KOPT-K1 (cell line): ENCODE measurements around the gene C7orf33.
"Not testable (repeated sequence)": the region's sequence is repeated elsewhere in the genome, so short reads cannot be mapped to it uniquely, and the experiment has no call there.

Source experiments
- H3K27ac ChIP-seq: fragments of 200-600 bp; sonication (generic); 2 replicates; pipeline ENCODE4 v1.5.1; 2016; ENCODE audit warnings: antibody characterized with exemption, mild to moderate bottlenecking, low read depth, low read length; ENCODE audit not compliant: poor library complexity, severe bottlenecking
- H3K36me3 ChIP-seq: fragments of 200-600 bp; sonication (generic); 2 replicates; pipeline ENCODE4 v1.5.1; 2017; ENCODE audit warnings: antibody characterized with exemption, mild to moderate bottlenecking, low read length, moderate library complexity; ENCODE audit not compliant: insufficient read depth
- H3K9me3 ChIP-seq: fragments of 200-600 bp; sonication (generic); 2 replicates; pipeline ENCODE4 v1.5.1; 2017; ENCODE audit warnings: antibody characterized with exemption, low read length, mild to moderate bottlenecking; ENCODE audit not compliant: insufficient read depth, poor library complexity, severe bottlenecking

C7orf33 gene

DNA sequence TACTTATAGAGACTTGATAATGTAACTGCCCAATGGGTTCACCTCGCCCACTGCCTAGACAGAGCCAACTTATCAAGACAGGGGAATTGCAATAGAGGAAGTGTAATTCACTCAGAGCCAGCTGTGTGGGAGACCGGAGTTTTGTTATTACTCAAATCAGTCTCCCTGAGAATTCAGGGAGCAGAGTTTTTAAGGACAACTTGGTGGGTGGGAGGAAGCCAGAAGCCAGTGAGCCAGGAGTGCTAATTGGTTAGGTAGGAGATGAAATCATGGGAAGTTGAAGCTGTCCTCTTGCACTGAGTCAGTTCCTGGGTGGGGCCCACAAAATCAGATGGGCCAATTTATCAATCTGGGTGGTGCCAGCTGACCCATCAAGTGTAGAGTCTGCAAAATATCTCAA, 20.1 kb upstream of the C7orf33 start:
- no peaks in the 10 kb centered on the region for H3K36me3 ChIP-seq
- H3K27ac ChIP-seq: no peak overlapping the region
- no peaks in the 10 kb centered on the region for H3K9me3 ChIP-seq

DNA sequence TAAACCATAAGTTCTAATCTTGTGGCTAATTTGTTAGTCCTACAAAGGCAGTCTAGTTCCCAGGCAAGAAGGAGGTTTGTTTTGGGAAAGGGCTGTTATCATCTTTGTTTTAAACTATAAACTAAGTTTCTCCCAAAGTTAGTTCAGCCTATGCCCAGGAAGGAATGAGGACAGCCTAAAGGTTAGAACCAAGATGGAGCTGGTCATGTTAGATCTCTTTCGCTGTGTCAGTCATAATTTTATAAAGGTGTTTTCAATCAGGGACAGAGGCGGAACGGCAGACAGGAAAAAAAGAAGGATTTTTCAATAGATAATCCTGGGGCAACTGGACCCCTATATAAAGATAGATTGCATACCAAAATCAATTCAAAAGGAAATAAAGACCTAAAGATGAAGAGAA, 19.6 kb upstream of the C7orf33 start:
- not testable (repeated sequence) for H3K27ac ChIP-seq, H3K36me3 ChIP-seq, H3K9me3 ChIP-seq

DNA sequence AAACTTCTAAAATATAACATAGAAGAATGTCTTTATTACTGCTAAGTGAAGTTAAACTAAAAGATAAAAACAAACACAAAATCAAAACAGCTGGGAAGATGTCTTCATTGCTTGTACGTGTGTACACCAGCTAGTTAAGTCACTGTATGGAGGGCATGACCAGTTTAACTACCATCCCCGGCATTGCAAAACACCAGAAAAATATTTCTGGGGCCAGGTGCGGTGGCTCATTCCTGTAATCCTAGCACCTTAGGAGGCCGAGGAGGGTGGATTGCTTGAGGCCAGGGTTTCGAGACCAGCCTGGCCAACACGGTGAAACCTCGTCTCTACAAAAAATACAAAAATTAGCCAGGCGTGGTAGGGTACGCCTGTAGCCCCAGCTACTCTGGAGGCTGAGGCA, 19.2 kb upstream of the C7orf33 start:
- no peaks in the 10 kb centered on the region for H3K36me3 ChIP-seq
- no peak overlapping the region for H3K27ac ChIP-seq
- no peaks in the 10 kb centered on the region for H3K9me3 ChIP-seq

GRCh38 chr7:148572067-148572522, 18.5 kb upstream of the C7orf33 start:
- Histone ChIP-seq H3K27ac (no peak overlapping the region), H3K36me3 (no peaks in the 10 kb centered on the region), H3K9me3 (no peaks in the 10 kb centered on the region)

DNA sequence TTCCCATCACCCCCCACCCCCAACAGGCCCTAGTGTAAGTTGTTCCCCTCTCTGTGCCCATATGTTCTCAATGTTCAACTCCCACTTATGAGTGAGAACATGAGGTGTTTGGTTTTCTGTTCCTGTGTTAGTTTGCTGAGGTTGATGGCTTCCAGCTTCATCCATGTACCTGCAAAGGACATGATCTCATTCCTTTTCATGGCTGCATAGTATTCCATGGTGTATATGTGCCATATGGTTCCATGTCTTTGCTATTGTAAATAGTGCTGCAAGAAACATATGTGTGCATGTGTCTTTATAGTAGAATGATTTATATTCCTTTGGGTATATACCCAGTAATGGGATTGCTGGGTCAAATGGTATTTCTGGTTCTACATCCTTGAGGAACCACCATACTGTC, 17.0 kb upstream of the C7orf33 start:
- not testable (repeated sequence) for H3K27ac ChIP-seq, H3K9me3 ChIP-seq, H3K36me3 ChIP-seq

DNA sequence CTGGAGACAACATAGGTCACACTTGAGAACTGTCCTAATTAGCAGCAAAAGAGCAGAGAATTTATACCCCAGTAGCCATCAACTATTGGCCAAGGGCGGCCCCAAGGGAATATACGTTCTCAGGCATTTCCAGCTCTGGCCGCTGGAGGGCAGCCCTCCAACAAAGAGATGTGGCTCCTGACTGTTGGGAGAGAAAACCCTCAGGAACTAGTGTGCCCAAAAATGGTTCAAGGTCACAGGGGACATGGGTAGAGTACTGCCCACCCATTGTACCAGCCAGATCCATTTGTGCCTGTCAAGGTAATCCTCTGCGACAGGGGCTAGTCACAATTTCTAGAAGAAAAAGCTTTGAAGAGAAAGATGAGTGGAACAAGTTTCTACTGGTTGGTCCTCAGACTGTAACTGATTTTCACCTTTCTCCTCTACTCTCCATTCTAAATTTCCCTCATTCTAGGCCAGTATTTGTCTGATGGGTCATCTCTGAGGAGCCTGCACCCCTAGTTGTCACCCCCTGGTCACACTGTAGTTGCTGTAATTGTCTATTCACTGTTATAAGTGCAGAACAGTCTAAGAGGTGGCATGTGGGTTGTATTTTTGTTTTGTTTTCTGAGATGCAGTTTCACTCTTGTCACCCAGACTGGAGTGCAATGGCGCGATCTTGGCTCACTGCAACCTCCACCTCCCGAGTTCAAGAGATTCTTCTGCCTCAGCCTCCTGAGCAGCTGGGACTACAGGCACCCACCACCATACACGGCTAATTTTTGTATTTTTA, 14.7 kb upstream of the C7orf33 start:
- H3K36me3 ChIP-seq: no peaks in the 10 kb centered on the region
- no peak overlapping the region for H3K27ac ChIP-seq
- H3K9me3 ChIP-seq: no peaks in the 10 kb centered on the region

- Histone ChIP-seq H3K36me3 (no peaks in the 10 kb centered on the region), H3K9me3 (no peaks in the 10 kb centered on the region), H3K27ac (no peak overlapping the region)
Observed at GRCh38 chr7:148579366-148579765, 11.2 kb upstream of the C7orf33 start.

DNA sequence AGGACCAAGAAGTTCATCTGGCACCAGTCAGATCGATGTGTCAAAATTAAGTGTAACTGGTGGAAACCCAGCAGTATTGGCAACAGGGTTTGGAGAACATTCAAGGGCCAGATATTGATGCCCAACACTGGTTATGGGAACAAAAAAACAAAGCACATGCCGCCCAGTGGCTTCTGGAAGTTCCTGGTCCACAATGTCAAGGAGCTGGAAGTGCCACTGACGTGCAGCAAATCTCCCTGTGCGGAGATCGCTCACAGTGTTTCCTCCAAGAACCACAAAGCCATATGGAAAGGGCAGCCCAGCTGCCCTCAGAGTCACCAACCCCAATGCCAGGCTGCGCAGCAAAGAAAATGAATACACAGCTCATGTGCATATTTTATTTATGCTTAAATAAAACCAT, 10.1 kb upstream of the C7orf33 start:
- Histone ChIP-seq H3K9me3 (no peaks in the 10 kb centered on the region), H3K36me3 (no peaks in the 10 kb centered on the region), H3K27ac (no peak overlapping the region)

- Histone ChIP-seq H3K9me3 (no peaks in the 10 kb centered on the region), H3K36me3 (no peaks in the 10 kb centered on the region), H3K27ac (no peak overlapping the region)
Observed at GRCh38 chr7:148581624-148582023, 8.9 kb upstream of the C7orf33 start.

GRCh38 chr7:148584154-148584827, 6.3 kb upstream of the C7orf33 start:
- no peak overlapping the region for H3K27ac ChIP-seq

DNA sequence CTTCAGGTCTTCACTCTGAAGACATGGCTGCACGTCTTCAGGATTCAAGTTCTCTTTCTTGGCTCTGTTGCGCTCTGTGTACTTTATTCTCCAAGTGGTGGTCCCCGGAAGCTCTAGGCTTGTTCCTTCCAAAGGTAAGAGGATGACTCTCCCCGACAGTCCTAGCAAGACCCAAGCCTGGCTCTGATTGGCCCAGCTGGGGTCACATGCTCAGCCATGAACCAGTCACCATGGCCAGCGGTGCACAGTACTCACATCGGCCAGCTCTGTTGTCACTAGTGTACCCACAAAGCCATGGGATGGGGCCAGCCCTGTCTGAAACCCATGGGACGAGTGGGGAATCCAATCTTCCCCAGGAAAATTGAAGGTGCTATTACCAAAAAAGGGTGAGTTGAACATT, 5.2 kb upstream of the C7orf33 start:
- H3K9me3 ChIP-seq: no peaks in the 10 kb centered on the region
- no peak overlapping the region for H3K27ac ChIP-seq
- no peaks in the 10 kb centered on the region for H3K36me3 ChIP-seq

More at GRCh38 chr7:148584154-148584827, 6.3 kb upstream of the C7orf33 start:
- H3K36me3 ChIP-seq: no peaks in the 10 kb centered on the region
- no peaks in the 10 kb centered on the region for H3K9me3 ChIP-seq

DNA sequence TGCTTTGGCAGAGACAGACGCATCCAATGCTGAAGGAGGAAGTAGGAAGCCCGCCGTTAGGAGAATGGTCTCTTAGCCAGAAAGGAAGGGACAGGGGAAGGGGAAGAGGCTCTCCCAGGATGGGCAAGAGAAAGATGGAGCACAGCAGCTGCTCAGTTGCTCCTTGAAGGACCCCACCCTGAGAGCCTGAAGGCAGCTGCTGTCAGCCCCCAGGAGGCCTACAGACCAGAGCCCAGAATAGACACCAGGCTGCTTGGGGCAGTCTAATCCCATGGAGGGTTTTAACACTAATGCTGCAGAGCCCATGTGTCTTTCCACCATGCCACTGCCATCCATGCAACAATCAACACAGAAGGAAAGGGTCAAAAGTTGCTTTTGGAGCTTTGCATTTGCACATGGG, 3.5 kb upstream of the C7orf33 start:
- no peak overlapping the region for H3K27ac ChIP-seq
- H3K9me3 ChIP-seq: no peaks in the 10 kb centered on the region
- H3K36me3 ChIP-seq: no peaks in the 10 kb centered on the region

- no peak overlapping the region for H3K27ac ChIP-seq
- H3K9me3 ChIP-seq: no peaks in the 10 kb centered on the region
- no peaks in the 10 kb centered on the region for H3K36me3 ChIP-seq
Observed at GRCh38 chr7:148588168-148588567, 2.4 kb upstream of the C7orf33 start.

DNA sequence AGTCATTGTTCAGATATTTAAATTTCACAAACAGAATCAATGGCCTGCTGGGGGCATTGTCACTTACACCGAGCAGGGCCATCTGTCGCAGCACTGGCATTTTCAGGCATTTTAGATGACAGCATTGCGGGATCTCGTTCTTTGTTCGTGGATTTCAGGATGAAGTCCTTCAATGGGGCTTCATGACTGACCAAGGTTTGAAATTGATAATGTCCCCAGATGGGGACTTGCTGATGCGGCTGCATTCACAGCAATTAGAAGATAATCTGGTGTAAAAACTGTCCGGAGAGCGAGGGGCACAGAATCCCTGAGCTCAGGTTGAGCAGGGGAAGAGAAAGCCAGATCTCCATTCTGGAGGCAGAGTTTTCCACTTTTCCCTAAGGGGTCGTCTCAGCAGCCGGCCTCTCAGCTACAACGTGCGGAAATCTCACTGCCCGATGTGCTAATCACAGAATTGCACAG, 1.9 kb upstream of the C7orf33 start:
- H3K27ac ChIP-seq: no peak overlapping the region
- no peaks in the 10 kb centered on the region for H3K9me3 ChIP-seq
- no peaks in the 10 kb centered on the region for H3K36me3 ChIP-seq

GRCh38 chr7:148589640-148590039, 926 bp upstream of the C7orf33 start:
- Histone ChIP-seq H3K9me3 (no peaks in the 10 kb centered on the region), H3K36me3 (no peaks in the 10 kb centered on the region), H3K27ac (no peak overlapping the region)

GRCh38 chr7:148596354-148596753, 5.8 kb downstream of the C7orf33 start:
- H3K9me3 ChIP-seq, H3K36me3 ChIP-seq, H3K27ac ChIP-seq: not testable (repeated sequence)
